ENCODE measurements around the gene MCOLN1. TPM values are rescaled to one million over a fixed set of nuclear protein-coding genes. Genes with fewer than 3 reads are reported as not detected.

Gene MCOLN1
- total and polyA plus RNA-seq, 2 of the 8 experiments (the other 6 are each of a cell fraction or from before 2014, with no cell fraction given): 19.1 to 40.0 TPM

DNA sequence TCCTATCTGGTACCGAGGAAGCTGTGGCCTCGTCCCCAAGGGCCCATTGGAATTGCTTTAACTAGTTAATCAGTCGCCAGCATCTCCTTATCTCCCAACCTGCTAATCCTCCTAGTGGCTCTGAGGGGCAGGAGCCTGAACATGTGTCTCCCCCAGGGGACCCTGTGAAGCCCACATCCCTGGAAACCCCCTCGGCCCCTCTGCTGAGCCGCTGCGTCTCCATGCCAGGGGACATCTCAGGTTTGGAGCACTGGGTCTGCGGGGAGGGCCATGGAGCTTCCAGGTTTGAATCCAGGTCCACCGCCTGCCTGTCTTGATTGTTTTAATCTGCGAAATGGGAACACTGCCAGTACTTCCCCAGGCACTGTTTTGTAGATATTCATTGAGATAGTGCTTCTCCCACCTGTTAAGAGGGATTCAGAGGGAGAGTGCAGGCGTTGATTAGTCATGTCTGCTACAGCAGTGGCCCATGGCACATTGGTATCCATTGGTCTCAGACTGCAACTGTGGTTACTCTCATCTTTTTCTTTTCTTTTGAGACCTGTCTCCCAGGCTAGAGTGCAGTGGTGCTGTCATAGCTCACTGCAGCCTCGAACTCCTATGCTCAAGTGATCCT, 19.5 kb downstream of the MCOLN1 start (continued):
- TF ChIP-seq, protein P1, sequence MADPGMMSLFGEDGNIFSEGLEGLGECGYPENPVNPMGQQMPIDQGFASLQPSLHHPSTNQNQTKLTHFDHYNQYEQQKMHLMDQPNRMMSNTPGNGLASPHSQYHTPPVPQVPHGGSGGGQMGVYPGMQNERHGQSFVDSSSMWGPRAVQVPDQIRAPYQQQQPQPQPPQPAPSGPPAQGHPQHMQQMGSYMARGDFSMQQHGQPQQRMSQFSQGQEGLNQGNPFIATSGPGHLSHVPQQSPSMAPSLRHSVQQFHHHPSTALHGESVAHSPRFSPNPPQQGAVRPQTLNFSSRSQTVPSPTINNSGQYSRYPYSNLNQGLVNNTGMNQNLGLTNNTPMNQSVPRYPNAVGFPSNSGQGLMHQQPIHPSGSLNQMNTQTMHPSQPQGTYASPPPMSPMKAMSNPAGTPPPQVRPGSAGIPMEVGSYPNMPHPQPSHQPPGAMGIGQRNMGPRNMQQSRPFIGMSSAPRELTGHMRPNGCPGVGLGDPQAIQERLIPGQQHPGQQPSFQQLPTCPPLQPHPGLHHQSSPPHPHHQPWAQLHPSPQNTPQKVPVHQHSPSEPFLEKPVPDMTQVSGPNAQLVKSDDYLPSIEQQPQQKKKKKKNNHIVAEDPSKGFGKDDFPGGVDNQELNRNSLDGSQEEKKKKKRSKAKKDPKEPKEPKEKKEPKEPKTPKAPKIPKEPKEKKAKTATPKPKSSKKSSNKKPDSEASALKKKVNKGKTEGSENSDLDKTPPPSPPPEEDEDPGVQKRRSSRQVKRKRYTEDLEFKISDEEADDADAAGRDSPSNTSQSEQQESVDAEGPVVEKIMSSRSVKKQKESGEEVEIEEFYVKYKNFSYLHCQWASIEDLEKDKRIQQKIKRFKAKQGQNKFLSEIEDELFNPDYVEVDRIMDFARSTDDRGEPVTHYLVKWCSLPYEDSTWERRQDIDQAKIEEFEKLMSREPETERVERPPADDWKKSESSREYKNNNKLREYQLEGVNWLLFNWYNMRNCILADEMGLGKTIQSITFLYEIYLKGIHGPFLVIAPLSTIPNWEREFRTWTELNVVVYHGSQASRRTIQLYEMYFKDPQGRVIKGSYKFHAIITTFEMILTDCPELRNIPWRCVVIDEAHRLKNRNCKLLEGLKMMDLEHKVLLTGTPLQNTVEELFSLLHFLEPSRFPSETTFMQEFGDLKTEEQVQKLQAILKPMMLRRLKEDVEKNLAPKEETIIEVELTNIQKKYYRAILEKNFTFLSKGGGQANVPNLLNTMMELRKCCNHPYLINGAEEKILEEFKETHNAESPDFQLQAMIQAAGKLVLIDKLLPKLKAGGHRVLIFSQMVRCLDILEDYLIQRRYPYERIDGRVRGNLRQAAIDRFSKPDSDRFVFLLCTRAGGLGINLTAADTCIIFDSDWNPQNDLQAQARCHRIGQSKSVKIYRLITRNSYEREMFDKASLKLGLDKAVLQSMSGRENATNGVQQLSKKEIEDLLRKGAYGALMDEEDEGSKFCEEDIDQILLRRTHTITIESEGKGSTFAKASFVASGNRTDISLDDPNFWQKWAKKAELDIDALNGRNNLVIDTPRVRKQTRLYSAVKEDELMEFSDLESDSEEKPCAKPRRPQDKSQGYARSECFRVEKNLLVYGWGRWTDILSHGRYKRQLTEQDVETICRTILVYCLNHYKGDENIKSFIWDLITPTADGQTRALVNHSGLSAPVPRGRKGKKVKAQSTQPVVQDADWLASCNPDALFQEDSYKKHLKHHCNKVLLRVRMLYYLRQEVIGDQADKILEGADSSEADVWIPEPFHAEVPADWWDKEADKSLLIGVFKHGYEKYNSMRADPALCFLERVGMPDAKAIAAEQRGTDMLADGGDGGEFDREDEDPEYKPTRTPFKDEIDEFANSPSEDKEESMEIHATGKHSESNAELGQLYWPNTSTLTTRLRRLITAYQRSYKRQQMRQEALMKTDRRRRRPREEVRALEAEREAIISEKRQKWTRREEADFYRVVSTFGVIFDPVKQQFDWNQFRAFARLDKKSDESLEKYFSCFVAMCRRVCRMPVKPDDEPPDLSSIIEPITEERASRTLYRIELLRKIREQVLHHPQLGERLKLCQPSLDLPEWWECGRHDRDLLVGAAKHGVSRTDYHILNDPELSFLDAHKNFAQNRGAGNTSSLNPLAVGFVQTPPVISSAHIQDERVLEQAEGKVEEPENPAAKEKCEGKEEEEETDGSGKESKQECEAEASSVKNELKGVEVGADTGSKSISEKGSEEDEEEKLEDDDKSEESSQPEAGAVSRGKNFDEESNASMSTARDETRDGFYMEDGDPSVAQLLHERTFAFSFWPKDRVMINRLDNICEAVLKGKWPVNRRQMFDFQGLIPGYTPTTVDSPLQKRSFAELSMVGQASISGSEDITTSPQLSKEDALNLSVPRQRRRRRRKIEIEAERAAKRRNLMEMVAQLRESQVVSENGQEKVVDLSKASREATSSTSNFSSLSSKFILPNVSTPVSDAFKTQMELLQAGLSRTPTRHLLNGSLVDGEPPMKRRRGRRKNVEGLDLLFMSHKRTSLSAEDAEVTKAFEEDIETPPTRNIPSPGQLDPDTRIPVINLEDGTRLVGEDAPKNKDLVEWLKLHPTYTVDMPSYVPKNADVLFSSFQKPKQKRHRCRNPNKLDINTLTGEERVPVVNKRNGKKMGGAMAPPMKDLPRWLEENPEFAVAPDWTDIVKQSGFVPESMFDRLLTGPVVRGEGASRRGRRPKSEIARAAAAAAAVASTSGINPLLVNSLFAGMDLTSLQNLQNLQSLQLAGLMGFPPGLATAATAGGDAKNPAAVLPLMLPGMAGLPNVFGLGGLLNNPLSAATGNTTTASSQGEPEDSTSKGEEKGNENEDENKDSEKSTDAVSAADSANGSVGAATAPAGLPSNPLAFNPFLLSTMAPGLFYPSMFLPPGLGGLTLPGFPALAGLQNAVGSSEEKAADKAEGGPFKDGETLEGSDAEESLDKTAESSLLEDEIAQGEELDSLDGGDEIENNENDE (IDR thresholded peaks at IDR 0.05; ENCODE audit: insufficient replicate concordance, low read length): no peak
- no peak for TF ChIP-seq SP1 (IDR thresholded peaks at IDR 0.05; ENCODE audit: low read depth, low read length)
- TF ChIP-seq CTBP2 (IDR thresholded peaks at IDR 0.05; ENCODE audit: borderline replicate concordance, insufficient read depth, insufficient read length, low read length): no peak
- TF ChIP-seq, protein P2, sequence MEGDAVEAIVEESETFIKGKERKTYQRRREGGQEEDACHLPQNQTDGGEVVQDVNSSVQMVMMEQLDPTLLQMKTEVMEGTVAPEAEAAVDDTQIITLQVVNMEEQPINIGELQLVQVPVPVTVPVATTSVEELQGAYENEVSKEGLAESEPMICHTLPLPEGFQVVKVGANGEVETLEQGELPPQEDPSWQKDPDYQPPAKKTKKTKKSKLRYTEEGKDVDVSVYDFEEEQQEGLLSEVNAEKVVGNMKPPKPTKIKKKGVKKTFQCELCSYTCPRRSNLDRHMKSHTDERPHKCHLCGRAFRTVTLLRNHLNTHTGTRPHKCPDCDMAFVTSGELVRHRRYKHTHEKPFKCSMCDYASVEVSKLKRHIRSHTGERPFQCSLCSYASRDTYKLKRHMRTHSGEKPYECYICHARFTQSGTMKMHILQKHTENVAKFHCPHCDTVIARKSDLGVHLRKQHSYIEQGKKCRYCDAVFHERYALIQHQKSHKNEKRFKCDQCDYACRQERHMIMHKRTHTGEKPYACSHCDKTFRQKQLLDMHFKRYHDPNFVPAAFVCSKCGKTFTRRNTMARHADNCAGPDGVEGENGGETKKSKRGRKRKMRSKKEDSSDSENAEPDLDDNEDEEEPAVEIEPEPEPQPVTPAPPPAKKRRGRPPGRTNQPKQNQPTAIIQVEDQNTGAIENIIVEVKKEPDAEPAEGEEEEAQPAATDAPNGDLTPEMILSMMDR (IDR thresholded peaks at IDR 0.05; ENCODE audit: control extremely low read depth in 1 of 3, insufficient read depth in 1 of 3, low read depth in 1 of 3, low read length in 3 of 3): no peak
- no peak for TF ChIP-seq POLR2AphosphoS5 (IDR thresholded peaks at IDR 0.05; ENCODE audit: low read depth, low read length)
- TF ChIP-seq TAF1 (IDR thresholded peaks at IDR 0.05; ENCODE audit: low read depth, low read length): no peak
- TF ChIP-seq SIN3A (conservative IDR thresholded peaks at IDR 0.05 in 1 of 2, IDR thresholded peaks at IDR 0.05 in 1 of 2; ENCODE audit: low read depth in 1 of 2, low read length in 2 of 2): no peak
- no peak for TF ChIP-seq JUN (IDR thresholded peaks at IDR 0.05; ENCODE audit: low read depth, low read length)
